22Rv1 (cell line): ENCODE results near the gene CRYBB3.
"Not testable (repeated sequence)": the region's sequence is repeated elsewhere in the genome, so short reads cannot be mapped to it uniquely, and the experiment has no call there.

Experiments used
- H3K27ac ChIP-seq: fragments of 450-650 bp; 2 replicates; pipeline ENCODE4 v1.5.1; 2017
- CTCF ChIP-seq: fragments of 450-650 bp; IDR thresholded peaks from 2 replicates; pipeline ENCODE4 v1.5.1; 2017; ENCODE audit warnings: mild to moderate bottlenecking
- ZFX ChIP-seq: fragments of 450-650 bp; IDR thresholded peaks from 2 replicates; pipeline ENCODE4 v1.6.1; 2017; ENCODE audit warnings: antibody characterized with exemption, borderline replicate concordance

The CRYBB3 gene

GRCh38 chr22:25176175-25176574 lies 23.5 kb upstream of the CRYBB3 start:
- TF ChIP-seq CTCF (no peak), ZFX (no peak)
- H3K27ac ChIP-seq = no peak overlapping the region

DNA sequence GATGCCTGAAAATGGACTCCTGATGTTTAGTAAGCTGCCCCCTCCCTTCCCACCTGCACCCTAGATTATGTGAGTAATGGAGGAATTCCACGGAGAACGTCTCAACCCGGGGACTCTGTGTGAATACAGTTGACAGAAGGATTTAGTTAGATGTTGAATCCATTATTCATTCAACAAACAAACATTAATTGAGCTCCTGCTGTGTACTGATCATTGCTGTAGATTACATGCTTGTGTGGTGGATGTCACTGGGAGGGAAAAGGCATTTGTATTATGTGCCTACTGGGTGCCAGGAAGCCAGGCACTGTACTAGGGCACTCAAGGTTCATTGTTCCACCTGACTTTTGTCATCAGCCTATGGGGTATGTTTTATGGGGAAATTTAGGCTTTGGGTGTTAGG lies 22.9 kb upstream of the CRYBB3 start:
- no peak overlapping the region for H3K27ac ChIP-seq

DNA sequence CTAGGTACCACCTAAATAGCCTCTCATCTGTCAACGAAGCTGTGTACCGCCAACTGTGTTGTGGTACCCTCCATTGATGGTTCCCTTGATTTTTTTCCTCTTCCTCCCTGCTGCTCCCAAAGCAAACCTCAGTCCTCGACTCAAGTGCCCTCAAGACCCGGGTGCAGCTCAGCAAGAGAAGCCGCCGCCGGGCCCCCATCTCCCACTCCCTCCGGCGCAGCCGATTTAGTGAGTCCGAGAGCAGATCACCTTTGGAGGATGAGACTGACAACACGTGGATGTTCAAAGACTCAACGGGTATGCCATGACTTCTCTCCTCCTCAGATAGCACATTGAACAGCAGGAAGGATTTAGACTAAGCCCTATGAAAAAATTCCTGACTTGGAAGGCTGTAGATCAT lies 22.4 kb upstream of the CRYBB3 start:
- TF ChIP-seq ZFX (no peak), CTCF (no peak)

More for the DNA sequence above, 22.9 kb upstream of the CRYBB3 start:
- no peak for TF ChIP-seq CTCF
- TF ChIP-seq ZFX = no peak

GRCh38 chr22:25177895-25178294 lies 21.8 kb upstream of the CRYBB3 start:
- no peak overlapping the region for H3K27ac ChIP-seq
- TF ChIP-seq CTCF = no peak
- no peak for TF ChIP-seq ZFX

More for the DNA sequence above, 22.4 kb upstream of the CRYBB3 start:
- no peak overlapping the region for H3K27ac ChIP-seq

- H3K27ac ChIP-seq = not testable (repeated sequence)
Observed at GRCh38 chr22:25178348-25178747, 21.3 kb upstream of the CRYBB3 start.

- not testable (repeated sequence) for H3K27ac ChIP-seq
Observed at GRCh38 chr22:25178869-25179631, 20.6 kb upstream of the CRYBB3 start.

DNA sequence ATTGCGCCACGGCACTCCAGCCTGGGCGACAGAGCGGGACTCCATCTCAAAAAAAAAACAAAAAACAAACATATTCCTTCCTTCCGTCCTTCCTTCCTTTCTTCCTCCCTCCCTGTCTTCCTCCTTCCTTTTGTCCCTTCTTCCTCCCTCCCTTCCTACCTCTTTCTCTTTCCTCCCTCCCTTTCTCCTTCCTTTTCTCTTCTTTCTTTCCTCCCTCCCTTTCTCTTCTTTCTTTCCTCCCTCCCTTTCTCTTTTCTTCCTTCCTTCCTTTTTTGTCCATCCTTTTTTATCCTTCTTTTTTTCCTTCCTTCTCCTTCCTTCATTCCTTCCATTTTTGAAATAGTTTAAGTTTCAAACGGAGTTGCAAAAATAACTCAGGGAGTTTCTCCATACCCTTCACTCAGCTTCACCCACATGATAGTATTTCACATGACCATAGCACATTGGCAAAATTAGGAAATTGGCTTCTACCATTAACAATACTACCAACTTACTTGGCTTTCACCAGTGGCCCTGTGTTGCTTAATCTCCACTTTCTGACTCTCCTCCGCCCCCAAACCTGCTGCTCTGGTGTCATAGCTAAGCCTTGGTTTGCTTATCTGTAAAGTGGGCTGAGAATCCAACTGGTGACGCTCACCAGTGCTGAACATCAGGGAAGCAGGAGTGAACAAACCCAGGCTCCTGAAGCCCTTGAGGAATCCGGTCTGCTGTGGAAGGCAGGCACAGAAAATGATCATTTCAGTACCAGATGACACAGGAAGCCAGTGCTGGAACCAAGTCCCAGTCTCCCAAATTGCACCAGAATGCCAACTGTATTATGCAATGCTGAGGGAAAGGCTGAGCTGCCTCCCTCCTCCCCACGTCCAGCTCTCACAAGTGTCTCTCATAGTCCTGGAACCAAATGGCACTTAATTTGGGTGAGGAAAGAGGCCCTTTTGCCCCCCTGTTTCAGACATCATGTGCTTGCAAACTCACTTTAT lies 17.2 kb upstream of the CRYBB3 start:
- no peak overlapping the region for H3K27ac ChIP-seq
- no peak for TF ChIP-seq ZFX
- no peak for TF ChIP-seq CTCF

GRCh38 chr22:25183949-25184619 lies 15.6 kb upstream of the CRYBB3 start:
- TF ChIP-seq CTCF = no peak
- no peak for TF ChIP-seq ZFX
- no peak overlapping the region for H3K27ac ChIP-seq
